MM.1S (cell line): Measurements from ENCODE around the gene RABGAP1L.

Source experiments
- EZH2 ChIP-seq: fragments of 300-600 bp; sonication (generic); optimal IDR thresholded peaks from 2 replicates; pipeline ENCODE3; 2017; ENCODE audit warnings: low read depth, mild to moderate bottlenecking, antibody characterized with exemption, low read length, mixed read lengths
- TF ChIP-seq, protein P1 (sequence below): fragments of 300-600 bp; sonication (generic); IDR thresholded peaks from 2 replicates; pipeline ENCODE4 v1.5.1; 2016; ENCODE audit warnings: antibody characterized with exemption, low read length, mixed read lengths

- TF ChIP-seq, protein P1, sequence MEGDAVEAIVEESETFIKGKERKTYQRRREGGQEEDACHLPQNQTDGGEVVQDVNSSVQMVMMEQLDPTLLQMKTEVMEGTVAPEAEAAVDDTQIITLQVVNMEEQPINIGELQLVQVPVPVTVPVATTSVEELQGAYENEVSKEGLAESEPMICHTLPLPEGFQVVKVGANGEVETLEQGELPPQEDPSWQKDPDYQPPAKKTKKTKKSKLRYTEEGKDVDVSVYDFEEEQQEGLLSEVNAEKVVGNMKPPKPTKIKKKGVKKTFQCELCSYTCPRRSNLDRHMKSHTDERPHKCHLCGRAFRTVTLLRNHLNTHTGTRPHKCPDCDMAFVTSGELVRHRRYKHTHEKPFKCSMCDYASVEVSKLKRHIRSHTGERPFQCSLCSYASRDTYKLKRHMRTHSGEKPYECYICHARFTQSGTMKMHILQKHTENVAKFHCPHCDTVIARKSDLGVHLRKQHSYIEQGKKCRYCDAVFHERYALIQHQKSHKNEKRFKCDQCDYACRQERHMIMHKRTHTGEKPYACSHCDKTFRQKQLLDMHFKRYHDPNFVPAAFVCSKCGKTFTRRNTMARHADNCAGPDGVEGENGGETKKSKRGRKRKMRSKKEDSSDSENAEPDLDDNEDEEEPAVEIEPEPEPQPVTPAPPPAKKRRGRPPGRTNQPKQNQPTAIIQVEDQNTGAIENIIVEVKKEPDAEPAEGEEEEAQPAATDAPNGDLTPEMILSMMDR, result no peak
- no peak for TF ChIP-seq EZH2
Measured at GRCh38 chr1:174284052-174284451, 124.7 kb downstream of the RABGAP1L start.
